GM18499 (cell line): ENCODE results near the gene H1-8.
"Not testable (repeated sequence)": the region's sequence is repeated elsewhere in the genome, so short reads cannot be mapped to it uniquely, and the experiment has no call there.

Experiments used
- ATAC-seq: cut with Tn5 transposase; IDR thresholded peaks from one replicate; pipeline ENCODE4 v1.9.1; 2021; ENCODE audit warnings: moderate number of reproducible peaks; ENCODE audit not compliant: insufficient read depth, unreplicated experiment

H1-8 gene

GRCh38 chr3:129543156-129543790 lies at the start of gene H1-8:
Gene H1-8 (plus strand): TSS chr3:129543175. CDS start chr3:129543219, 44 bp downstream.
- ATAC-seq, result no peak

GRCh38 chr3:129493206-129493605 lies 49.8 kb upstream of the H1-8 start:
- ATAC-seq, result no peak

- ATAC-seq, result not testable (repeated sequence)
These were observed 48.5 kb upstream of the H1-8 start for GRCh38 chr3:129494499-129494898.

- ATAC-seq, result not testable (repeated sequence)
These were observed 47.9 kb upstream of the H1-8 start for GRCh38 chr3:129495006-129495639.

- not testable (repeated sequence) for ATAC-seq
These were observed 45.1 kb upstream of the H1-8 start for GRCh38 chr3:129497876-129498275.

GRCh38 chr3:129498603-129499488 lies 44.1 kb upstream of the H1-8 start:
- not testable (repeated sequence) for ATAC-seq

GRCh38 chr3:129499604-129500333 lies 43.2 kb upstream of the H1-8 start:
- not testable (repeated sequence) for ATAC-seq

GRCh38 chr3:129500334-129500658 lies 42.7 kb upstream of the H1-8 start:
- no peak for ATAC-seq

- no peak for ATAC-seq
These were observed 41.3 kb upstream of the H1-8 start for GRCh38 chr3:129501630-129502029.

- no peak for ATAC-seq
These were observed 40.1 kb upstream of the H1-8 start for GRCh38 chr3:129502641-129503408.

GRCh38 chr3:129503471-129504291 lies 39.3 kb upstream of the H1-8 start:
- ATAC-seq, result no peak

GRCh38 chr3:129504471-129505100 lies 38.4 kb upstream of the H1-8 start:
- ATAC-seq, result no peak

- no peak for ATAC-seq
These were observed 37.6 kb upstream of the H1-8 start for GRCh38 chr3:129505341-129505740.

- no peak for ATAC-seq
These were observed 36.7 kb upstream of the H1-8 start for GRCh38 chr3:129506231-129506742.

GRCh38 chr3:129507181-129507831 lies 35.7 kb upstream of the H1-8 start:
- ATAC-seq, result no peak

- no peak for ATAC-seq
These were observed 30.4 kb upstream of the H1-8 start for GRCh38 chr3:129512595-129512994.

- ATAC-seq, result no peak
These were observed 29.3 kb upstream of the H1-8 start for GRCh38 chr3:129513705-129514104.

- no peak for ATAC-seq
These were observed 28.9 kb upstream of the H1-8 start for GRCh38 chr3:129514110-129514509.
